HepG2 (cell line): Measurements from ENCODE around the gene MMS19. TPM values are rescaled to one million over a fixed set of nuclear protein-coding genes. Genes with fewer than 3 reads are reported as not detected.

Experiments used
- ATAC-seq: fragments of 200-7000 bp; cut with Tn5 transposase; 3 replicates; pipeline ENCODE4 v1.9.1; 2020; ENCODE audit warnings: mild to moderate bottlenecking, moderate library complexity
- BruUV-seq: library from RNA; stranded (reverse); fragments of 400-500 nt; replicated peaks from 2 replicates; lab custom pipeline; 2021; lab: Mats Ljungman, UMichigan
- CTCF ChIA-PET: fragments of 300-600 bp; formaldehyde crosslinking; extraction: SDS; loops from one replicate; lab custom pipeline; 2021; ENCODE audit warnings: low total read pairs, inconsistent platforms, low intra/inter-chr PET ratio; lab: Yijun Ruan, JAX
- POLR2A ChIA-PET: fragments of 350-600 bp; sonication (Branson Sonifier 250); formaldehyde crosslinking; loops from one replicate; lab custom pipeline; 2020; ENCODE audit warnings: antibody characterized with exemption, inconsistent platforms; lab: Yijun Ruan, JAX
- DNase-seq: peaks from one replicate; pipeline ENCODE4 v3.0.0-alpha.2; 2015; ENCODE audit warnings: low spot score
- FAIRE-seq: peaks from 3 replicates; lab custom pipeline; 2011; peaks lifted over from hg19 to GRCh38; lab: Jason Lieb, UNC
- H2AFZ ChIP-seq: one replicate; pipeline ENCODE4 v1.6.1; 2011; ENCODE audit warnings: low read length, inconsistent platforms
- H3K27ac ChIP-seq: fragments of 300-600 bp; 3 replicates; pipeline ENCODE4 v1.8.0; 2011; ENCODE audit warnings: mixed run types, mild to moderate bottlenecking, mixed read lengths, low read length, inconsistent platforms; ENCODE audit not compliant: insufficient read depth; ENCODE audit errors: extremely low read length
- H3K27me3 ChIP-seq, 2 experiments: fragments of 200-600 bp in 1 of 2; 2 replicates in 1 of 2; 3 replicates in 1 of 2; pipeline versions ENCODE4 v1.6.0 to v1.8.0; 2011; ENCODE audit warnings: low read length in 2 of 2, mild to moderate bottlenecking in 2 of 2, moderate library complexity in 2 of 2, inconsistent platforms in 1 of 2; ENCODE audit not compliant: insufficient read depth in 2 of 2, control insufficient read depth in 1 of 2
- H3K36me3 ChIP-seq, 2 experiments: fragments of 200-600 bp in 1 of 2; replicated peaks in 1 of 2; 2 replicates in 1 of 2; 3 replicates in 1 of 2; pipeline versions ENCODE4 v1.5.1 to v1.8.0; 2011; ENCODE audit warnings: low read length in 2 of 2, inconsistent platforms in 1 of 2; ENCODE audit not compliant: insufficient read depth in 2 of 2, control insufficient read depth in 1 of 2
- H3K4me1 ChIP-seq: 2 replicates; pipeline ENCODE4 v1.5.1; 2012; ENCODE audit warnings: low read length, inconsistent platforms; ENCODE audit not compliant: insufficient read depth
- H3K4me2 ChIP-seq: 2 replicates; pipeline ENCODE4 v1.6.0; 2011; ENCODE audit warnings: low read depth, low read length, inconsistent platforms
- H3K4me3 ChIP-seq, 3 experiments: fragments of 200-600 bp in 1 of 3; sonication (generic), shearing (Covaris generic) in 1 of 3; replicated peaks in 1 of 3; 2 replicates each; pipeline ENCODE4 v1.5.1; 2011 to 2016; ENCODE audit warnings: low read length in 3 of 3, inconsistent platforms in 2 of 3, low read depth in 2 of 3, mild to moderate bottlenecking in 2 of 3, control low read depth in 1 of 3, mixed read lengths in 1 of 3; ENCODE audit not compliant: insufficient read depth in 1 of 3
- H3K79me2 ChIP-seq: one replicate; pipeline ENCODE4 v1.6.1; 2011; ENCODE audit warnings: low read length, inconsistent platforms; ENCODE audit not compliant: insufficient read depth
- H3K9ac ChIP-seq: 2 replicates; pipeline ENCODE4 v1.6.0; 2011; ENCODE audit warnings: mild to moderate bottlenecking, low read depth, low read length, inconsistent platforms; ENCODE audit not compliant: insufficient read depth
- H3K9me3 ChIP-seq: 2 replicates; pipeline ENCODE4 v1.5.1; 2012; ENCODE audit warnings: mild to moderate bottlenecking, low read length
- H4K20me1 ChIP-seq: 2 replicates; pipeline ENCODE4 v1.6.0; 2011; ENCODE audit warnings: inconsistent platforms, mild to moderate bottlenecking, low read length, moderate library complexity; ENCODE audit not compliant: insufficient read depth
- ARNT2 ChIP-seq: sonication (generic); formaldehyde crosslinking; IDR thresholded peaks from 2 replicates; pipeline ENCODE4 v1.8.0; 2022; ENCODE audit warnings: mild to moderate bottlenecking, low read depth, missing genetic modification reagents, moderate library complexity
- BORCS8-MEF2B ChIP-seq: sonication (generic); formaldehyde crosslinking; IDR thresholded peaks from 2 replicates; pipeline ENCODE4 v1.8.0; 2022; ENCODE audit warnings: mild to moderate bottlenecking, missing genetic modification reagents
- CBX5 ChIP-seq: sonication (generic); formaldehyde crosslinking; IDR thresholded peaks from 2 replicates; pipeline ENCODE4 v1.4.0; 2020; ENCODE audit warnings: missing genetic modification reagents, borderline replicate concordance
- CEBPB ChIP-seq: IDR thresholded peaks from 2 replicates; pipeline ENCODE4 v1.6.1; 2011; ENCODE audit warnings: low read depth, low read length, improper control_type of control experiment, borderline replicate concordance
- HOXA5 ChIP-seq: sonication (generic); formaldehyde crosslinking; IDR thresholded peaks from 2 replicates; pipeline ENCODE4 v1.4.0; 2020; ENCODE audit warnings: missing genetic modification reagents
- KMT2A ChIP-seq: sonication (generic); formaldehyde crosslinking; IDR thresholded peaks from 2 replicates; pipeline ENCODE4 v1.4.0; 2020; ENCODE audit warnings: missing genetic modification reagents
- KMT2B ChIP-seq: IDR thresholded peaks from 2 replicates; pipeline ENCODE4 v1.6.1; 2016; ENCODE audit warnings: missing genetic modification reagents, missing compliant biosample characterization
- MBNL3 ChIP-seq: fragments of 250-450 bp; sonication (Bioruptor Pico); conservative IDR thresholded peaks from 2 replicates; pipeline ENCODE4 v1.8.0; 2022; ENCODE audit warnings: mild to moderate bottlenecking, inconsistent platforms
- PHF20 ChIP-seq: sonication (generic); formaldehyde crosslinking; IDR thresholded peaks from 2 replicates; pipeline ENCODE4 v1.5.0; 2020; ENCODE audit warnings: mild to moderate bottlenecking, missing genetic modification reagents
- POLR2AphosphoS2 ChIP-seq: IDR thresholded peaks from 2 replicates; pipeline ENCODE4 v1.6.1; 2011; ENCODE audit warnings: low read depth, low read length, improper control_type of control experiment
- SMAD1 ChIP-seq: sonication (generic); formaldehyde crosslinking; IDR thresholded peaks from 2 replicates; pipeline ENCODE4 v1.4.0; 2020; ENCODE audit warnings: missing genetic modification reagents, low read depth, mild to moderate bottlenecking, borderline replicate concordance
- THYN1 ChIP-seq: sonication (generic); formaldehyde crosslinking; IDR thresholded peaks from 2 replicates; pipeline ENCODE4 v1.8.1; 2023; ENCODE audit warnings: low read depth, mild to moderate bottlenecking, moderate library complexity, missing genetic modification reagents, borderline replicate concordance
- ZBTB21 ChIP-seq: sonication (generic); formaldehyde crosslinking; IDR thresholded peaks from 2 replicates; pipeline ENCODE4 v1.4.0; 2020; ENCODE audit warnings: missing genetic modification reagents
- ZNF138 ChIP-seq: sonication (generic); formaldehyde crosslinking; IDR thresholded peaks from 2 replicates; pipeline ENCODE4 v1.5.0; 2020; ENCODE audit warnings: mild to moderate bottlenecking, low read depth, missing genetic modification reagents
- ZNF230 ChIP-seq: sonication (generic); formaldehyde crosslinking; IDR thresholded peaks from 2 replicates; pipeline ENCODE4 v1.4.0; 2020; ENCODE audit warnings: mild to moderate bottlenecking, missing genetic modification reagents
- WGBS: methylation state at CpG from one replicate; pipeline ENCODE4 v1.1.6; 2017; ENCODE audit warnings: low lambda C conversion rate; 5-methylcytosine and 5-hydroxymethylcytosine counted together
- in situ Hi-C: cut with HindIII; loops from 2 replicates; pipeline ENCODE4 v1.10.0; 2017; ENCODE audit warnings: low pct_unique_long_range_greater_than_20kb; ENCODE audit not compliant: extremely low pct_ligation_motif_present
- intact Hi-C: fragments of 100-400 bp; cut with micrococcal nuclease; formaldehyde crosslinking; loops from one replicate; pipeline ENCODE4 v1.10.0; 2022; ENCODE audit not compliant: unreplicated experiment
- polyA plus RNA-seq, 8 experiments: library from polyadenylated mRNA; depleted of rRNA in 3 of 8; stranded (reverse) in 7 of 8; unstranded in 1 of 8; fragments of >200 nt; fragmentation: Illumina TruSeq in 4 of 8; extraction: Trizol in 4 of 8; gene quantifications; 2 replicates each; pipeline versions ENCODE4 v1.2.1 to v1.2.3, GENCODE V29; 2011 to 2016; ENCODE audit warnings: low read depth in 4 of 8, missing spikeins in 1 of 8, mixed read lengths in 1 of 8; ENCODE audit not compliant: insufficient read depth in 1 of 8
- total RNA-seq, 5 experiments: library from RNA; depleted of rRNA; stranded (reverse); fragments of >200 nt; fragmentation: Illumina TruSeq; extraction: Trizol; gene quantifications; 2 replicates each; pipeline ENCODE4 v1.2.3, GENCODE V29; 2016; ENCODE audit warnings: low read depth in 1 of 5
- TF ChIP-seq, protein P1 (sequence below): sonication (generic); formaldehyde crosslinking; IDR thresholded peaks from 2 replicates; pipeline ENCODE4 v1.4.0; 2020; ENCODE audit warnings: missing genetic modification reagents
- TF ChIP-seq, protein P2 (sequence below): sonication (generic); formaldehyde crosslinking; IDR thresholded peaks from 2 replicates; pipeline ENCODE4 v1.8.0; 2022; ENCODE audit warnings: missing genetic modification reagents, mild to moderate bottlenecking, borderline replicate concordance
- TF ChIP-seq, protein P3 (sequence below): sonication (generic); formaldehyde crosslinking; IDR thresholded peaks from 2 replicates; pipeline ENCODE4 v1.9.0; 2021; ENCODE audit warnings: missing genetic modification reagents, mild to moderate bottlenecking, borderline replicate concordance

MMS19 gene
- total and polyA plus RNA-seq, 2 of the 13 experiments (the other 11 are each of a cell fraction or from before 2014, with no cell fraction given), result 76.4 to 107 TPM

DNA sequence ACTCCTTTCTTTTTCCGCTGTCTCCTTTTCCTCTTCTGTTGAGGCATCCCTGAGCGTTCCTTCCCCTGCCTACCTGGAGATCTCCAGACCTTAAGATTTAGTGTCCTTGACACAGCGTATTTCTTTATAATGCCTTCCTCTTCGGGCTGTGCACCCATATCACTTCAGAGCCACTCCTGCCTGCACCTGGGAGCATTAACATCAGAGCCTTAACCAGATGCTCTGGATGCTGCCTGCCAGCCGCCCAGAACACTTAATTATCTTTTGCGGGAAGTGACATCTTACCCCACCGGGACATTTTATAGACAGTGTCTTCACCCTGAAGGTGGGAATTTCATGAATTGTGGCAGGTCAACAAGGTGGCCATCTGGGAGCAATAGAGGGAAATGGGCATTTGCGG is 24.7 kb upstream of the MMS19 start:
- Histone ChIP-seq H3K4me2 (no peak overlapping the region), H2AFZ (no peak overlapping the region), H3K9me3 (no peaks in the 10 kb centered on the region), H3K36me3 (no peaks in the 10 kb centered on the region), H3K27ac (no peak overlapping the region), H4K20me1 (no peaks in the 10 kb centered on the region), H3K27me3 (no peaks in the 10 kb centered on the region), H3K79me2 (no peaks in the 10 kb centered on the region), H3K9ac (no peak overlapping the region), H3K4me3 (no peak overlapping the region), H3K4me1 (peaks cover 32% of the 10 kb centered on the region)
- intact Hi-C loops (no loop called here), in situ Hi-C loops (no loop called here)
- FAIRE-seq (no peak), DNase-seq (no peak), ATAC-seq (no peak)
- TF ChIP-seq, protein P1, sequence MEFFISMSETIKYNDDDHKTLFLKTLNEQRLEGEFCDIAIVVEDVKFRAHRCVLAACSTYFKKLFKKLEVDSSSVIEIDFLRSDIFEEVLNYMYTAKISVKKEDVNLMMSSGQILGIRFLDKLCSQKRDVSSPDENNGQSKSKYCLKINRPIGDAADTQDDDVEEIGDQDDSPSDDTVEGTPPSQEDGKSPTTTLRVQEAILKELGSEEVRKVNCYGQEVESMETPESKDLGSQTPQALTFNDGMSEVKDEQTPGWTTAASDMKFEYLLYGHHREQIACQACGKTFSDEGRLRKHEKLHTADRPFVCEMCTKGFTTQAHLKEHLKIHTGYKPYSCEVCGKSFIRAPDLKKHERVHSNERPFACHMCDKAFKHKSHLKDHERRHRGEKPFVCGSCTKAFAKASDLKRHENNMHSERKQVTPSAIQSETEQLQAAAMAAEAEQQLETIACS (CRISPR knock-in tag), result no peak
- TF ChIP-seq HOXA5 (CRISPR knock-in tag) (no peak), PHF20 (CRISPR knock-in tag) (no peak), KMT2A (no peak), ARNT2 (CRISPR knock-in tag) (no peak), KMT2B (CRISPR knock-in tag) (no peak), SMAD1 (CRISPR knock-in tag) (no peak), ZNF138 (CRISPR knock-in tag) (no peak)
- no TSS peak for BruUV-seq
- CTCF ChIA-PET, result no interaction called here
- WGBS, result 91% methylated on average over 8 of the region's 8 CpGs
- POLR2A ChIA-PET, result no interaction called here

DNA sequence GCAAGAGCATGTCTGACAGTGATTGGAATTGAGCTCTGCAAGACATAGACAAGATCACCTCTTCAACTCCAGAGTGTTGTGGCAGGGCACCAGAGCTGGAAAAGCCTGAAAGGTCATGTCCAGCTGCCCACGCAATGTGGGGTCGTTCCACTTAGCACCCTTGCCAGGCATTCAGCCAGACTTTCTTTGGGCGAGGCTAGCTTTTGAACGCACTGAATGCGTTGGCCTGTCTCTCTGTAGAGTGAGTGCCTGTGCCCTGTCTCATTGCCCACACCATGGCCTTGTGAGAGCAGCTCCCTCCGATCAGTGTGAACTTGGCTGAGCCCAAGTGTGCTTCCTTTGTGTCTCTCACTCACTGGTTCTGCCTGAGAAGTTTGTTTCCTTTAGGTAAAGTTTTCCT is 23.8 kb upstream of the MMS19 start:
- no peak for ATAC-seq
- H3K9me3 ChIP-seq, result no peaks in the 10 kb centered on the region
- no peaks in the 10 kb centered on the region for H3K79me2 ChIP-seq
- H3K4me1 ChIP-seq, result peaks cover 30% of the 10 kb centered on the region
- H3K36me3 ChIP-seq, result no peaks in the 10 kb centered on the region
- intact Hi-C loops (no loop called here), in situ Hi-C loops (no loop called here)
- POLR2A ChIA-PET, result interaction anchor here (0.9 to 1.1 kb wide), 2 partner anchors 22 to 23 kb away, joined by 3 read pairs; partner anchors contain the start of gene UBTD1
- H3K4me2 ChIP-seq, result no peak overlapping the region
- no peak overlapping the region for H3K9ac ChIP-seq
- CTCF ChIA-PET, result no interaction called here
- H3K27ac ChIP-seq, result no peak overlapping the region
- H4K20me1 ChIP-seq, result no peaks in the 10 kb centered on the region
- H2AFZ ChIP-seq, result no peak overlapping the region
- no TSS peak for BruUV-seq
- no peak for DNase-seq
- no peaks in the 10 kb centered on the region for H3K27me3 ChIP-seq
- no peak for FAIRE-seq
- 70% methylated on average over 2 of the region's 6 CpGs for WGBS
- H3K4me3 ChIP-seq, result no peak overlapping the region
- TF ChIP-seq, protein P2, sequence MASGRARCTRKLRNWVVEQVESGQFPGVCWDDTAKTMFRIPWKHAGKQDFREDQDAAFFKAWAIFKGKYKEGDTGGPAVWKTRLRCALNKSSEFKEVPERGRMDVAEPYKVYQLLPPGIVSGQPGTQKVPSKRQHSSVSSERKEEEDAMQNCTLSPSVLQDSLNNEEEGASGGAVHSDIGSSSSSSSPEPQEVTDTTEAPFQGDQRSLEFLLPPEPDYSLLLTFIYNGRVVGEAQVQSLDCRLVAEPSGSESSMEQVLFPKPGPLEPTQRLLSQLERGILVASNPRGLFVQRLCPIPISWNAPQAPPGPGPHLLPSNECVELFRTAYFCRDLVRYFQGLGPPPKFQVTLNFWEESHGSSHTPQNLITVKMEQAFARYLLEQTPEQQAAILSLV (CRISPR knock-in tag), result no peak
- TF ChIP-seq THYN1 (CRISPR knock-in tag), result no peak
- no peak for TF ChIP-seq CEBPB
- no peak for TF ChIP-seq ZBTB21
- no peak for TF ChIP-seq POLR2AphosphoS2
- TF ChIP-seq CBX5 (CRISPR knock-in tag), result no peak
- TF ChIP-seq ZNF230 (CRISPR knock-in tag), result no peak
- TF ChIP-seq, protein P3, sequence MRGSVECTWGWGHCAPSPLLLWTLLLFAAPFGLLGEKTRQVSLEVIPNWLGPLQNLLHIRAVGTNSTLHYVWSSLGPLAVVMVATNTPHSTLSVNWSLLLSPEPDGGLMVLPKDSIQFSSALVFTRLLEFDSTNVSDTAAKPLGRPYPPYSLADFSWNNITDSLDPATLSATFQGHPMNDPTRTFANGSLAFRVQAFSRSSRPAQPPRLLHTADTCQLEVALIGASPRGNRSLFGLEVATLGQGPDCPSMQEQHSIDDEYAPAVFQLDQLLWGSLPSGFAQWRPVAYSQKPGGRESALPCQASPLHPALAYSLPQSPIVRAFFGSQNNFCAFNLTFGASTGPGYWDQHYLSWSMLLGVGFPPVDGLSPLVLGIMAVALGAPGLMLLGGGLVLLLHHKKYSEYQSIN (CRISPR knock-in tag), result no peak
- no peak for TF ChIP-seq BORCS8-MEF2B (CRISPR knock-in tag)
- no peak for TF ChIP-seq MBNL3 (CRISPR knock-in tag)
